Gastrocnemius medialis (tissue), 4 donors: Measurements from ENCODE around the gene SCARF1. TPM values are rescaled to one million over a fixed set of nuclear protein-coding genes. Genes with fewer than 3 reads are reported as not detected.
A peak's percentile ranks its signal among the peaks of the same experiment; 100 is the strongest.

Experiments
- ATAC-seq, 2 donors: fragments of 150-250 bp; one replicate each; pipeline ENCODE4 v1.9.1; 2016
- DNase-seq, 2 donors: peaks; one replicate each; pipeline ENCODE4 v3.0.0-alpha.2; 2019
- H3K27ac ChIP-seq, 4 donors: fragments of 200-600 bp; sonication (generic); 1 replicate in 1 of 4; 2 replicates in 3 of 4; pipeline ENCODE4 v1.5.1; 2016 to 2018; ENCODE audit warnings: mild to moderate bottlenecking in 2 of 4, moderate library complexity in 1 of 4
- H3K27me3 ChIP-seq, 3 donors: fragments of 200-600 bp; sonication (generic) in 2 of 3; 1 replicate in 1 of 3; 2 replicates in 2 of 3; pipeline versions ENCODE4 v1.5.1 to v1.6.0; 2016 to 2019; ENCODE audit warnings: mild to moderate bottlenecking in 1 of 3, moderate library complexity in 1 of 3
- H3K36me3 ChIP-seq, 2 donors: fragments of 200-600 bp; sonication (generic) in 1 of 2; one replicate each; pipeline ENCODE4 v1.5.1; 2017 to 2018
- H3K4me1 ChIP-seq, 2 donors: fragments of 200-600 bp; sonication (generic) in 1 of 2; one replicate each; pipeline ENCODE4 v1.5.1; 2016 to 2017; ENCODE audit warnings: mild to moderate bottlenecking in 2 of 2
- H3K4me3 ChIP-seq, 4 donors: fragments of 200-600 bp; sonication (generic) in 3 of 4; 1 replicate in 1 of 4; 2 replicates in 3 of 4; pipeline ENCODE4 v1.5.1; 2016 to 2019; ENCODE audit warnings: mild to moderate bottlenecking in 2 of 4
- H3K9me3 ChIP-seq, 3 donors: fragments of 200-600 bp; sonication (generic) in 2 of 3; 1 replicate in 1 of 3; 2 replicates in 2 of 3; pipeline ENCODE4 v1.5.1; 2016 to 2019
- POLR2A ChIP-seq, 2 donors: fragments of 450-650 bp; IDR thresholded peaks; one replicate each; pipeline ENCODE4 v1.6.1; 2017; ENCODE audit warnings: antibody characterized with exemption in 2 of 2, mild to moderate bottlenecking in 2 of 2, moderate library complexity in 2 of 2
- in situ Hi-C, 4 donors: fragments of 200-750 bp; cut with MboI; loops; one replicate each; pipeline versions ENCODE4 v1.15.0 to v1.8.0; 2017; ENCODE audit warnings: low sequenced_read_pairs in 4 of 4
- intact Hi-C: fragments of 100-400 bp; cut with DNase I; formaldehyde crosslinking; loops from one replicate; pipeline ENCODE4 v1.15.1; 2023; ENCODE audit warnings: low total_unique reads
- total RNA-seq, 4 donors: library from RNA; depleted of rRNA; stranded (reverse); fragments of >200 nt; gene quantifications; one replicate each; pipeline versions ENCODE4 v1.1.0 to v1.2.3, GENCODE V29; 2016
- TF ChIP-seq, protein P1 (sequence below), 5 experiments: fragments of 450-650 bp in 3 of 5; fragments of 200-600 bp in 2 of 5; sonication (generic) in 2 of 5; IDR thresholded peaks in 4 of 5; conservative IDR thresholded peaks in 1 of 5; 1 replicate in 4 of 5; 2 replicates in 1 of 5; pipeline ENCODE4 v1.5.1; 2016 to 2019; ENCODE audit warnings: antibody characterized with exemption in 5 of 5, mild to moderate bottlenecking in 3 of 5, moderate library complexity in 3 of 5

SCARF1 gene
- total RNA-seq, 4 donors from 2014 or later, result 4.1 to 15.1 (median 5.7) TPM

- H3K27ac ChIP-seq, result peak overlapping the region; percentile 91 to 98 (median 96)
- H3K27me3 ChIP-seq, result no peaks in the 10 kb centered on the region
- H3K4me1 ChIP-seq, result peaks cover 64 to 66% of the 10 kb centered on the region in 2 donors
- H3K9me3 ChIP-seq, result no peaks in the 10 kb centered on the region
- no peak overlapping the region for H3K4me3 ChIP-seq
- H3K36me3 ChIP-seq, result no peaks in the 10 kb centered on the region
- intact Hi-C loops, result no loop called here
- TF ChIP-seq, protein P1, sequence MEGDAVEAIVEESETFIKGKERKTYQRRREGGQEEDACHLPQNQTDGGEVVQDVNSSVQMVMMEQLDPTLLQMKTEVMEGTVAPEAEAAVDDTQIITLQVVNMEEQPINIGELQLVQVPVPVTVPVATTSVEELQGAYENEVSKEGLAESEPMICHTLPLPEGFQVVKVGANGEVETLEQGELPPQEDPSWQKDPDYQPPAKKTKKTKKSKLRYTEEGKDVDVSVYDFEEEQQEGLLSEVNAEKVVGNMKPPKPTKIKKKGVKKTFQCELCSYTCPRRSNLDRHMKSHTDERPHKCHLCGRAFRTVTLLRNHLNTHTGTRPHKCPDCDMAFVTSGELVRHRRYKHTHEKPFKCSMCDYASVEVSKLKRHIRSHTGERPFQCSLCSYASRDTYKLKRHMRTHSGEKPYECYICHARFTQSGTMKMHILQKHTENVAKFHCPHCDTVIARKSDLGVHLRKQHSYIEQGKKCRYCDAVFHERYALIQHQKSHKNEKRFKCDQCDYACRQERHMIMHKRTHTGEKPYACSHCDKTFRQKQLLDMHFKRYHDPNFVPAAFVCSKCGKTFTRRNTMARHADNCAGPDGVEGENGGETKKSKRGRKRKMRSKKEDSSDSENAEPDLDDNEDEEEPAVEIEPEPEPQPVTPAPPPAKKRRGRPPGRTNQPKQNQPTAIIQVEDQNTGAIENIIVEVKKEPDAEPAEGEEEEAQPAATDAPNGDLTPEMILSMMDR (IDR thresholded peaks at IDR 0.05 in 4 of 5, conservative IDR thresholded peaks at IDR 0.05 in 1 of 5), result no peak
- TF ChIP-seq POLR2A (IDR thresholded peaks at IDR 0.05), result no peak
- in situ Hi-C loops, result no loop called here
- ATAC-seq, result no peak
- DNase-seq, result no peak
Measured at GRCh38 chr17:1591474-1592090, 54.0 kb downstream of the SCARF1 start.

GRCh38 chr17:1590747-1591473 is 54.6 kb downstream of the SCARF1 start:
- Histone ChIP-seq H3K36me3 (peaks cover 0 to under 1% of the 10 kb centered on the region in 2 donors), H3K4me3 (peak overlapping the region in 2 of 4 donors; percentile 15 to 30), H3K27ac (peak overlapping the region; percentile 91 to 98 (median 96)), H3K9me3 (no peaks in the 10 kb centered on the region), H3K4me1 (peaks cover 71% of the 10 kb centered on the region in 2 donors), H3K27me3 (no peaks in the 10 kb centered on the region)
- intact Hi-C loops (loop anchor here (1.0 kb wide), 2 partner anchors 14 to 37 kb away; partner anchors contain the start of gene SLC43A2), in situ Hi-C loops (no loop called here)
- DNase-seq (peak; percentile 61 to 74), ATAC-seq (no peak)
- TF ChIP-seq, protein P1 (IDR thresholded peaks at IDR 0.05 in 4 of 5, conservative IDR thresholded peaks at IDR 0.05 in 1 of 5), result no peak
- TF ChIP-seq POLR2A (IDR thresholded peaks at IDR 0.05), result peak in 1 of 2 donors; percentile 41

DNA sequence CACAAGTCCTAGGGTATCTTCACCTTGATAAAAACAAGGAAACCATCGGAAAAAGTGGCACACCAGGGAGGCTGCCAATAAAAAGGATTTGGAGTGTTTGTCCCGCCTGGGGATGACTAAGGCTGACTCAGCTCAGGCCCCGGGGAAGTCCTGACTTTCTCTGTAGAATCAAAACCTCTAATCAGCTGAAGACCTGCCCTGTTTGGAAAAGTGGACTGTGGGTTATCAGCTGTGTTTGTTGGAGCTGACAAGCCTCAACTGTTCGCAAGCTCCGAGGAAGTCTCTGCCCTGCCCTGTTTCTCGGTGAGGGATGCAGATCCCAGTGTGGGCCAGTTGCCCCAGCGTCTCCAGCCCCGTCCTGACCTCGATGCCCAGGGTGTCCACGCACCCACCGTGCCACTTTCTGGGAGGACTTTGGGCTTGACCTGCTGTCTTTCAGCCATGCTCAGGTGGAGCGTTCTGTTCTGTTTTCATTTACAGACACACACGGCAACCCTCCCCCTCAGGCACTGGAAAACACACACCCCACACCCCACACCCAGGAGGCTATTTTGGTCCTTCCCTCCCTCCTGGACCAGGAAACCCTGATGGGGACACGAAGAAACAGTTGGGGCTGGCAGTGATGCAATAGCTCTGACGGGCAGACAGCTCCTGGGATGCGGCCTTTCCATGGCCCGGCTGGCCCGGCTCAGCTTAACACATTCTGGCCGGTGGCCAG is 55.3 kb downstream of the SCARF1 start:
- intact Hi-C loops (loop anchor here (1.0 kb wide), 2 partner anchors 13 to 38 kb away; partner anchors contain the start of gene SLC43A2), in situ Hi-C loops (no loop called here)
- H3K9me3 ChIP-seq, result no peaks in the 10 kb centered on the region
- TF ChIP-seq POLR2A (IDR thresholded peaks at IDR 0.05), result peak; percentile 58 to 64
- TF ChIP-seq, protein P1 (IDR thresholded peaks at IDR 0.05 in 4 of 5, conservative IDR thresholded peaks at IDR 0.05 in 1 of 5), result peak in 1 of 5 experiments; percentile 12
- no peaks in the 10 kb centered on the region for H3K27me3 ChIP-seq
- DNase-seq (peak; percentile 95 to 98), ATAC-seq (peak; percentile 79 to 84)
- H3K4me1 ChIP-seq, result peaks cover 78% of the 10 kb centered on the region in 2 donors
- H3K4me3 ChIP-seq, result peak overlapping the region in 3 of 4 donors; percentile 14 to 30 (median 18)
- H3K36me3 ChIP-seq, result peaks cover 0 to 8% of the 10 kb centered on the region in 2 donors
- peak overlapping the region; percentile 91 to 98 (median 96) for H3K27ac ChIP-seq

DNA sequence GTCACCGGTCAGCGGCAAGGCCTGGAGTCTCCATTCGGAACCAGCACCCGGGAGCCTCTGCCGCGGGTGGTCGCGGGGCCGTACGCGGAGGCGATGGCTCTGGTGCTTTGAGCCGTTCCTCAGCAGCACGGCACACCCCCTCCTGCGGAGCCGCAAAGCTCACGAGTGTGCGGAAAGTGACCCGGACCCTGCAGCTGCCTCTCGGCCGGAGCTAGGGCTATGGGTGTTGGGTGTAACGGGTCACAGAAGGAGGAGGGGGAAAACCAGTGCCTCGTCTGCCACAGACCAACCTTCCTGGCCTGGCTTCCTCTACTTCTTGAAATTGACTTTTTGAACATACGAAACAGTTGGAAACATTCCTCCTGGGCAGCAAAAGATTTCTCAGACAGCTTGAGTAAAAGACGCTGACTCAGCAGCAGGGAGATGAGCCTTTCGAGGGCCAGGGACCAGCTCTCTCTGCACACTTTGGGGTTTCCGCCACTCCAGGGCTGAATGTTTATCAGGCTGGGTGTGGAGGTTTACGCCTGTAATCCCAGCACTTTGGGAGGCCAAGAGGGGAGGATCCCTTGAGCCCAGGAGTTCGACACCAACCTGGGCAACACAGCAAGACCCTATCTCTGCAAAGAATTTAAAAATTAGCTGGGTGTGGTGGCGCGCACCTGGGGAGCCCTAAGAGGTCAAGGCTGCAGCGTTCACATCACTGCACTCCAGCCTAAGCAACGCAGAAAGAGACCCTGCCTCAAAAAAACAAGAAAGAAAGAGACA is 56.5 kb downstream of the SCARF1 start:
- TF ChIP-seq, protein P1 (IDR thresholded peaks at IDR 0.05 in 4 of 5, conservative IDR thresholded peaks at IDR 0.05 in 1 of 5), result no peak
- no peak for TF ChIP-seq POLR2A (IDR thresholded peaks at IDR 0.05)
- peak overlapping the region; percentile 91 to 98 (median 96) for H3K27ac ChIP-seq

More for the DNA sequence above, 56.5 kb downstream of the SCARF1 start:
- Histone ChIP-seq H3K9me3 (no peaks in the 10 kb centered on the region), H3K4me3 (peak overlapping the region in 1 of 4 donors; percentile 30), H3K4me1 (peaks cover 78 to 82% of the 10 kb centered on the region in 2 donors), H3K36me3 (peaks cover 0 to 14% of the 10 kb centered on the region in 2 donors), H3K27me3 (no peaks in the 10 kb centered on the region)
- no peak for DNase-seq
- in situ Hi-C loops (no loop called here), intact Hi-C loops (no loop called here)
- no peak for ATAC-seq
